SJSA1 (cell line): ENCODE measurements around the gene RABL6. TPM values are rescaled to one million over a fixed set of nuclear protein-coding genes. Genes with fewer than 3 reads are reported as not detected.
"Not testable (repeated sequence)": the region's sequence is repeated elsewhere in the genome, so short reads cannot be mapped to it uniquely, and the experiment has no call there.

Source experiments
- DNase-seq, 2 experiments: peaks; one replicate each; pipeline ENCODE4 v3.0.0-alpha.2; 2015 to 2020; ENCODE audit warnings: low spot score in 2 of 2, low read depth in 1 of 2
- H3K27ac ChIP-seq: fragments of 250-450 bp; sonication (Bioruptor Pico); 2 replicates; pipeline ENCODE4 v1.5.1; 2020; ENCODE audit warnings: mild to moderate bottlenecking, moderate library complexity
- H3K27me3 ChIP-seq: fragments of 250-450 bp; sonication (Bioruptor Pico); replicated peaks from 2 replicates; pipeline ENCODE4 v1.5.1; 2020; ENCODE audit warnings: mild to moderate bottlenecking, moderate library complexity
- H3K36me3 ChIP-seq: fragments of 250-450 bp; sonication (Bioruptor Pico); 2 replicates; pipeline ENCODE4 v1.5.1; 2020; ENCODE audit warnings: mild to moderate bottlenecking
- H3K4me1 ChIP-seq: fragments of 250-450 bp; sonication (Bioruptor Pico); replicated peaks from 2 replicates; pipeline ENCODE4 v1.6.1; 2021; ENCODE audit warnings: mild to moderate bottlenecking
- H3K4me3 ChIP-seq: fragments of 250-450 bp; sonication (Bioruptor Pico); 2 replicates; pipeline ENCODE4 v1.5.1; 2020; ENCODE audit warnings: mild to moderate bottlenecking
- H3K9me3 ChIP-seq: fragments of 250-450 bp; sonication (Bioruptor Pico); replicated peaks from 2 replicates; pipeline ENCODE4 v1.5.1; 2020; ENCODE audit warnings: mild to moderate bottlenecking
- total RNA-seq: library from RNA; depleted of rRNA; stranded (reverse); fragments of >200 nt; shearing (Covaris generic); gene quantifications from 2 replicates; pipeline ENCODE4 v1.2.3, GENCODE V29; 2014

The RABL6 gene
- total RNA-seq, 1 experiment from 2014 or later, result 97.2 TPM

GRCh38 chr9:136796238-136796774, 11.4 kb upstream of the RABL6 start, which contains the start of gene CCDC183:
TSS of gene CCDC183 (plus strand) at chr9:136796338. CDS start at chr9:136796398, 60 bp downstream.
- H3K4me1 ChIP-seq, result peaks cover 8% of the 10 kb centered on the region
- H3K9me3 ChIP-seq, result no peaks in the 10 kb centered on the region
- peaks cover 40% of the 10 kb centered on the region for H3K27me3 ChIP-seq
- no peak within 1 kb of the TSS for H3K4me3 ChIP-seq
- DNase-seq, result no peak
- no peak within 1 kb of the TSS for H3K27ac ChIP-seq
- H3K36me3 ChIP-seq, result peaks cover 7% of the 10 kb centered on the region

- not testable (repeated sequence) for H3K9me3 ChIP-seq, H3K4me3 ChIP-seq, H3K27ac ChIP-seq, DNase-seq, H3K36me3 ChIP-seq, H3K4me1 ChIP-seq
- H3K27me3 ChIP-seq, result peaks cover 45% of the 10 kb centered on the region
Observed at GRCh38 chr9:136796775-136797347, 10.9 kb upstream of the RABL6 start.

- Histone ChIP-seq H3K4me3 (no peak overlapping the region), H3K36me3 (no peaks in the 10 kb centered on the region), H3K27me3 (peaks cover 49% of the 10 kb centered on the region), H3K9me3 (no peaks in the 10 kb centered on the region), H3K4me1 (no peaks in the 10 kb centered on the region; the same call in 1 of the 2 replicates), H3K27ac (no peak overlapping the region)
- DNase-seq, result no peak
Observed at GRCh38 chr9:136798708-136799078, 9.1 kb upstream of the RABL6 start.

GRCh38 chr9:136799079-136799853, 8.5 kb upstream of the RABL6 start:
- Histone ChIP-seq H3K9me3 (no peaks in the 10 kb centered on the region), H3K4me1 (no peaks in the 10 kb centered on the region; the same call in 1 of the 2 replicates), H3K27ac (no peak overlapping the region), H3K27me3 (peaks cover 49% of the 10 kb centered on the region), H3K36me3 (no peaks in the 10 kb centered on the region), H3K4me3 (no peak overlapping the region)
- no peak for DNase-seq

GRCh38 chr9:136799854-136800657, 7.7 kb upstream of the RABL6 start:
- H3K4me1 ChIP-seq, result no peaks in the 10 kb centered on the region; the same call in 1 of the 2 replicates
- DNase-seq, result peak; percentile 11 to 64
- H3K27me3 ChIP-seq, result peaks cover 49% of the 10 kb centered on the region
- H3K4me3 ChIP-seq, result no peak overlapping the region
- H3K27ac ChIP-seq, result no peak overlapping the region
- H3K9me3 ChIP-seq, result no peaks in the 10 kb centered on the region
- no peaks in the 10 kb centered on the region for H3K36me3 ChIP-seq

GRCh38 chr9:136802321-136802720, 5.4 kb upstream of the RABL6 start:
- Histone ChIP-seq H3K4me1 (peaks cover 7% of the 10 kb centered on the region), H3K27me3 (peaks cover 45% of the 10 kb centered on the region), H3K27ac (no peak overlapping the region), H3K9me3 (no peaks in the 10 kb centered on the region), H3K4me3 (no peak overlapping the region), H3K36me3 (no peaks in the 10 kb centered on the region)
- no peak for DNase-seq

- H3K9me3 ChIP-seq, DNase-seq, H3K36me3 ChIP-seq, H3K4me3 ChIP-seq, H3K4me1 ChIP-seq, H3K27ac ChIP-seq: not testable (repeated sequence)
- peaks cover 39% of the 10 kb centered on the region for H3K27me3 ChIP-seq
Observed at GRCh38 chr9:136803009-136803550, 4.7 kb upstream of the RABL6 start.

GRCh38 chr9:136803551-136804508, 3.9 kb upstream of the RABL6 start:
- Histone ChIP-seq H3K9me3 (no peaks in the 10 kb centered on the region), H3K36me3 (peaks cover 7% of the 10 kb centered on the region), H3K4me3 (no peak overlapping the region), H3K27me3 (peaks cover 32% of the 10 kb centered on the region), H3K27ac (no peak overlapping the region), H3K4me1 (peaks cover 9% of the 10 kb centered on the region)
- peak in 1 of 2 experiments; percentile 40 for DNase-seq

- Histone ChIP-seq H3K27ac (no peak overlapping the region), H3K4me1 (peaks cover 15% of the 10 kb centered on the region), H3K36me3 (peaks cover 14% of the 10 kb centered on the region), H3K9me3 (no peaks in the 10 kb centered on the region), H3K4me3 (no peak overlapping the region), H3K27me3 (peaks cover 24% of the 10 kb centered on the region)
- no peak for DNase-seq
Observed at GRCh38 chr9:136804509-136805206, 3.1 kb upstream of the RABL6 start.

GRCh38 chr9:136805207-136805740, 2.5 kb upstream of the RABL6 start:
- H3K27me3 ChIP-seq, result peaks cover 19% of the 10 kb centered on the region
- peaks cover 20% of the 10 kb centered on the region for H3K36me3 ChIP-seq
- H3K4me3 ChIP-seq, result no peak overlapping the region
- no peaks in the 10 kb centered on the region for H3K9me3 ChIP-seq
- H3K27ac ChIP-seq, result no peak overlapping the region
- peaks cover 15% of the 10 kb centered on the region for H3K4me1 ChIP-seq
- no peak for DNase-seq

GRCh38 chr9:136806067-136806466, 1.7 kb upstream of the RABL6 start:
- H3K27me3 ChIP-seq, result peaks cover 11% of the 10 kb centered on the region; the same call in 1 of the 2 replicates
- H3K27ac ChIP-seq, result no peak overlapping the region
- H3K36me3 ChIP-seq, result peaks cover 28% of the 10 kb centered on the region
- peaks cover 15% of the 10 kb centered on the region for H3K4me1 ChIP-seq
- no peaks in the 10 kb centered on the region for H3K9me3 ChIP-seq
- no peak overlapping the region for H3K4me3 ChIP-seq
- no peak for DNase-seq

- H3K4me1 ChIP-seq, result peaks cover 15% of the 10 kb centered on the region
- peak overlapping the region; percentile 98 for H3K4me3 ChIP-seq
- H3K36me3 ChIP-seq, result peaks cover 33% of the 10 kb centered on the region
- H3K27ac ChIP-seq, result no peak overlapping the region
- no peak for DNase-seq
- H3K27me3 ChIP-seq, result peaks cover 5% of the 10 kb centered on the region; the same call in 1 of the 2 replicates
- no peaks in the 10 kb centered on the region for H3K9me3 ChIP-seq
Observed at GRCh38 chr9:136806631-136807201, 1.0 kb upstream of the RABL6 start.
